Thoracic aorta (tissue), 2 donors: ENCODE results near the gene SFXN2. TPM values are rescaled to one million over a fixed set of nuclear protein-coding genes. Genes with fewer than 3 reads are reported as not detected.

ENCODE experiments used
- ATAC-seq: fragments of 150-250 bp; one replicate; pipeline ENCODE4 v1.8.0; 2017; ENCODE audit warnings: low read depth; ENCODE audit not compliant: insufficient number of reproducible peaks, low FRiP score
- DNase-seq: peaks from one replicate; pipeline ENCODE4 v3.0.0-alpha.2; 2020; ENCODE audit warnings: low spot score
- H3K27ac ChIP-seq, 2 donors: fragments of 200-600 bp; sonication (generic); 1 replicate in 1 of 2; 2 replicates in 1 of 2; pipeline ENCODE4 v1.5.1; 2016; ENCODE audit warnings: mild to moderate bottlenecking in 2 of 2, moderate library complexity in 2 of 2
- H3K27me3 ChIP-seq: fragments of 200-600 bp; sonication (generic); replicated peaks from 2 replicates; pipeline ENCODE4 v1.6.0; 2016; ENCODE audit warnings: mild to moderate bottlenecking; ENCODE audit not compliant: insufficient read depth
- H3K36me3 ChIP-seq: fragments of 200-600 bp; sonication (generic); one replicate; pipeline ENCODE4 v1.5.1; 2016
- H3K4me1 ChIP-seq, 2 donors: fragments of 200-600 bp; sonication (generic); 1 replicate in 1 of 2; 2 replicates in 1 of 2; pipeline versions ENCODE4 v1.5.1 to v1.6.0; 2016; ENCODE audit warnings: low read depth in 2 of 2, mild to moderate bottlenecking in 1 of 2; ENCODE audit not compliant: control insufficient read depth in 1 of 2
- H3K4me3 ChIP-seq: fragments of 200-600 bp; sonication (generic); 2 replicates; pipeline ENCODE4 v1.5.1; 2016; ENCODE audit warnings: mild to moderate bottlenecking
- H3K9me3 ChIP-seq: fragments of 200-600 bp; sonication (generic); 2 replicates; pipeline ENCODE4 v1.5.1; 2016
- total RNA-seq, 2 donors: library from RNA; depleted of rRNA; stranded (reverse); fragments of >200 nt; gene quantifications; one replicate each; pipeline versions ENCODE4 v1.1.0 to v1.2.3, GENCODE V29; 2016
- TF ChIP-seq, protein P1 (sequence below): fragments of 200-600 bp; sonication (generic); IDR thresholded peaks from one replicate; pipeline ENCODE4 v1.5.1; 2019; ENCODE audit warnings: antibody characterized with exemption

The SFXN2 gene
- total RNA-seq, 2 donors from 2014 or later: 1.6 to 18.3 TPM

DNA sequence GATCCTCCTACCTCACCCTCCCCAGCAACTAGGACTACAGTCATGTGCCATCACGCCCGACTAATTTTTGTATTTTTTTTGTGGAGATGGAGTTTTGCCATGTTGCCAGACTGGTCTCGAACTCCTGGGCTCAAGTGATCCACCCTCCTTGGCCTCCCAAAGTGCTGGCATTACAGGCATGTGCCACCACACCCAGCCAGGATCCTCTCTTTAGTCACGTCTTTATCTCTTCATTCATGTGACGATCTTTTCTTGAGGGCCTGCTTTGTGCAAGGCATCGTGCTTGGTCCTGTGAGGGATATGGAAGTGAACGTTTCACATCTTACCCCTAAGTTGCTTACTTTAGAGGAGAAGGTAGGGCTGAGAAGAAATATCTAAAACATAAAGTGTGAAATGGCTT, 50.9 kb downstream of the SFXN2 start:
- Histone ChIP-seq H3K4me1 (peaks cover 35 to 81% of the 10 kb centered on the region in 2 donors), H3K9me3 (no peaks in the 10 kb centered on the region), H3K36me3 (no peaks in the 10 kb centered on the region), H3K4me3 (no peak overlapping the region), H3K27me3 (no peaks in the 10 kb centered on the region), H3K27ac (no peak overlapping the region)
- TF ChIP-seq, protein P1, sequence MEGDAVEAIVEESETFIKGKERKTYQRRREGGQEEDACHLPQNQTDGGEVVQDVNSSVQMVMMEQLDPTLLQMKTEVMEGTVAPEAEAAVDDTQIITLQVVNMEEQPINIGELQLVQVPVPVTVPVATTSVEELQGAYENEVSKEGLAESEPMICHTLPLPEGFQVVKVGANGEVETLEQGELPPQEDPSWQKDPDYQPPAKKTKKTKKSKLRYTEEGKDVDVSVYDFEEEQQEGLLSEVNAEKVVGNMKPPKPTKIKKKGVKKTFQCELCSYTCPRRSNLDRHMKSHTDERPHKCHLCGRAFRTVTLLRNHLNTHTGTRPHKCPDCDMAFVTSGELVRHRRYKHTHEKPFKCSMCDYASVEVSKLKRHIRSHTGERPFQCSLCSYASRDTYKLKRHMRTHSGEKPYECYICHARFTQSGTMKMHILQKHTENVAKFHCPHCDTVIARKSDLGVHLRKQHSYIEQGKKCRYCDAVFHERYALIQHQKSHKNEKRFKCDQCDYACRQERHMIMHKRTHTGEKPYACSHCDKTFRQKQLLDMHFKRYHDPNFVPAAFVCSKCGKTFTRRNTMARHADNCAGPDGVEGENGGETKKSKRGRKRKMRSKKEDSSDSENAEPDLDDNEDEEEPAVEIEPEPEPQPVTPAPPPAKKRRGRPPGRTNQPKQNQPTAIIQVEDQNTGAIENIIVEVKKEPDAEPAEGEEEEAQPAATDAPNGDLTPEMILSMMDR: no peak
- ATAC-seq: no peak
- DNase-seq: no peak

DNA sequence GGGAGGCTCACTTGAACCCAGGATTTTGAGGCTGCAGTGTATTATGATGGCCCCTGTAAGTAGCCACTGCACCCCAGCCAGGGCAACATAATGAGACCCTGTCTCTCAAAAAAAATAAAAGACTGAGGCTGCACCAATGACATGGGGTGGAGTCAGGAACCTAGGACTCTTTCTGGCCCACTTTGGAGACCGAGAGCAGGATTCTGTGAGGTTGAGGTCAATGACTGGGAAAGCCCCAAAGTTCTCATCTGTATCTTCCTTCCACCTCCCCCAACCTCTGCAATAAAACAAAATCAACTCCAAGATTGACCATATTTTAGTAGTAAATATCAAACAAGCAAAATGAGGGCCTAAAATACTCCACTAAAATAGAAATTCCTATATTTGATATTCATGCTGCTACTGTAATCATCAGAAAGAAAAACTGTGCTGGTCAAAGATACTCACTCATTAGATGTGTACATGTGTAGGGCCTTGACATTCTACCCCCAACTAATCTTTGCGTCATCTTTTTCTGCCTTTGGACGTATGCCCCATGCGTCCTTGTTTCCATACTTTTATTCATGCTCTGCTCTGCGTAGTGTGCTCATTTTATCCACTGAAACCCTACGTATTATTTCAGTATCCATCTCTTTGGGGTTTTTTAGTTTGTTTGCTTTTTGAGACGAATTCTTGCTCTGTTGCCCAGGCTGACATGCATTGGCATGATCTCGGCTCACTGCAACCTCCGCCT, 53.2 kb downstream of the SFXN2 start:
- Histone ChIP-seq H3K36me3 (no peaks in the 10 kb centered on the region), H3K4me1 (peaks cover 30 to 82% of the 10 kb centered on the region in 2 donors), H3K9me3 (no peaks in the 10 kb centered on the region), H3K27me3 (no peaks in the 10 kb centered on the region), H3K4me3 (no peak overlapping the region), H3K27ac (no peak overlapping the region)
- DNase-seq (no peak), ATAC-seq (no peak)
- TF ChIP-seq, protein P1: no peak

DNA sequence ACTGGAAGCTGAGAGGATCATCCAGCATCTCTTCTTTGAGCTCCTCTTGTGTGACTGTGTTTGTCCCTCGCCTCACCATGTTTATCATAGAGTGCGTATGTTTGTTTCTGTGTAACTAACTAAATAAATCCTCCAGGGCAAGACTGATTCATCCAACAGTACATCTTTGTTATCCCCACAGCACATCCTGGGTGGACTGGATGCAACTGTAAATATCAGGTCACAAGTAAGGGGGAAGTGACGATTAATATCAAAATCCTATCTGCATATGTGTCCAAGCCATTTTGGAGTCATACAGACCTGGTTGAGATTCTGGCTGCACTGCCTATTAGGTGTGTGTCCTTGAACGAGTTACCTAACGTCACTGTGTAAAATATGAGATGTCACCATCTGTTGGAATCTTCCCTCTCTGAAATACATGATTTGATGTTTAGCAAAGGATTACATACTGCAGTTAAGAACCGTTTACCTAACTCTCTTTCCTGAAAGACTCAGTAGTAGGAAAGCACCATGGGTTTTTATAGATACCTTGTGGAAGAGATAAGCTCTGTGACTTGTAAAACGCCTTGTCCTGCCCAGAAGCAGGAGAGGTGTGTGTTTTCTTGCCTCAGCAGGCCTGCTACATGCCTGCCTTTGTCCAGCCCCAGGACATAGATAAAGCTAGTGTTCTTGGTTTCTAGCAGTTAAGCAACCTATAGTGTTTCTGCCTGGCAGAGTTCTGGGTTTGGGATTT, 55.1 kb downstream of the SFXN2 start:
- TF ChIP-seq, protein P1: no peak
- Histone ChIP-seq H3K36me3 (no peaks in the 10 kb centered on the region), H3K27me3 (no peaks in the 10 kb centered on the region), H3K4me1 (peaks cover 41 to 82% of the 10 kb centered on the region in 2 donors), H3K4me3 (no peak overlapping the region), H3K27ac (no peak overlapping the region), H3K9me3 (no peaks in the 10 kb centered on the region)
- ATAC-seq: no peak
- no peak for DNase-seq

DNA sequence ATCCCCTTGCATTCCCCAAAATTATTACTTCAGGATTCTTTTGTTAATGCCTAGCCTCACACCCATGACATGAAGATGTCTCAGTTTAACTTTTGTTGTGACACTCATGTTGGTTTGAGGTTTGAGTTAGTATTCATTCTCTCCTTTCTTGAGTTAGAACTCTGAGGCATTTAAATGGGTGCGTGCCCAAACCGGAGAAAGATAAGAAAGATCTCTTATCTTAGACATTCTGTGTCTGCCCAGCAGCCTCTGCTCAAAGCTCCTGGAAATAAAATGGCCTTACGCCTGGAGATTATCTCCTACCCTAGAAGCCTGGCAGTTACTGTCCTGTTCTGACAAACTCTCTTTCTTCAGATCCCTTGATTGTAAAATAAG, 55.7 kb downstream of the SFXN2 start:
- Histone ChIP-seq H3K9me3 (no peaks in the 10 kb centered on the region), H3K27me3 (no peaks in the 10 kb centered on the region), H3K4me3 (no peak overlapping the region), H3K36me3 (no peaks in the 10 kb centered on the region), H3K27ac (no peak overlapping the region), H3K4me1 (peaks cover 38 to 82% of the 10 kb centered on the region in 2 donors)
- TF ChIP-seq, protein P1: no peak
- DNase-seq (no peak), ATAC-seq (no peak)

DNA sequence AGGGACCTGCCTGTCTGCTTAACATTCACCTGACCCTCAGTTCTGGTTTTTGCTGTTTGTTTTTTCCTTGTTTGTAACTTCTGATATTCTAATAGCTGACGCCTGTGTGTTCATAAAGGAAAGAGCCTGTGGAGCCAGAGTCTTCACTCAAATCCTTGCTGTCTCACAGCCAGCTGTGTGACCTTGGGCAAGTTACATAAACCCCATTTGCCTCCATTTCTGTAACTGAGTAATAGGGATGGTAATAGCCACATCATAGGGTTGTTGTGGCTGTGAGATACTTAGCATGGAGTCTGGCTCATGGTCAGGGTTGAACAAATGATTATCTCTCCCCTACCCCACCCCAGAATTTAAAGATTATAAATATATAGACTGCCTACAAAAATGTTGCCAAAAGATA, 56.4 kb downstream of the SFXN2 start:
- TF ChIP-seq, protein P1: no peak
- Histone ChIP-seq H3K36me3 (no peaks in the 10 kb centered on the region), H3K4me1 (peaks cover 42 to 86% of the 10 kb centered on the region in 2 donors), H3K4me3 (no peak overlapping the region), H3K27ac (no peak overlapping the region), H3K9me3 (no peaks in the 10 kb centered on the region), H3K27me3 (no peaks in the 10 kb centered on the region)
- ATAC-seq (no peak), DNase-seq (no peak)
